Coronary artery (tissue), 2 donors: ENCODE measurements around the gene IRF6.

Source experiments
- DNase-seq: peaks from one replicate; pipeline ENCODE4 v3.0.0-alpha.2; 2017; ENCODE audit warnings: low spot score
- H3K27ac ChIP-seq, 2 donors: fragments of 200-600 bp; sonication (generic); one replicate each; pipeline ENCODE4 v1.5.1; 2016 to 2019
- H3K4me3 ChIP-seq: fragments of 200-600 bp; sonication (generic); 2 replicates; pipeline ENCODE4 v1.5.1; 2016; ENCODE audit warnings: mild to moderate bottlenecking, moderate library complexity
- TF ChIP-seq, protein P1 (sequence below): fragments of 200-600 bp; sonication (generic); IDR thresholded peaks from one replicate; pipeline ENCODE4 v1.5.1; 2019; ENCODE audit warnings: antibody characterized with exemption

The IRF6 gene

GRCh38 chr1:209743145-209743482 lies 62.8 kb downstream of the IRF6 start:
- Histone ChIP-seq H3K27ac (peak overlapping the region in 1 of 2 donors; percentile 66), H3K4me3 (no peak overlapping the region)
- TF ChIP-seq, protein P1, sequence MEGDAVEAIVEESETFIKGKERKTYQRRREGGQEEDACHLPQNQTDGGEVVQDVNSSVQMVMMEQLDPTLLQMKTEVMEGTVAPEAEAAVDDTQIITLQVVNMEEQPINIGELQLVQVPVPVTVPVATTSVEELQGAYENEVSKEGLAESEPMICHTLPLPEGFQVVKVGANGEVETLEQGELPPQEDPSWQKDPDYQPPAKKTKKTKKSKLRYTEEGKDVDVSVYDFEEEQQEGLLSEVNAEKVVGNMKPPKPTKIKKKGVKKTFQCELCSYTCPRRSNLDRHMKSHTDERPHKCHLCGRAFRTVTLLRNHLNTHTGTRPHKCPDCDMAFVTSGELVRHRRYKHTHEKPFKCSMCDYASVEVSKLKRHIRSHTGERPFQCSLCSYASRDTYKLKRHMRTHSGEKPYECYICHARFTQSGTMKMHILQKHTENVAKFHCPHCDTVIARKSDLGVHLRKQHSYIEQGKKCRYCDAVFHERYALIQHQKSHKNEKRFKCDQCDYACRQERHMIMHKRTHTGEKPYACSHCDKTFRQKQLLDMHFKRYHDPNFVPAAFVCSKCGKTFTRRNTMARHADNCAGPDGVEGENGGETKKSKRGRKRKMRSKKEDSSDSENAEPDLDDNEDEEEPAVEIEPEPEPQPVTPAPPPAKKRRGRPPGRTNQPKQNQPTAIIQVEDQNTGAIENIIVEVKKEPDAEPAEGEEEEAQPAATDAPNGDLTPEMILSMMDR = no peak
- peak; percentile 78 for DNase-seq

DNA sequence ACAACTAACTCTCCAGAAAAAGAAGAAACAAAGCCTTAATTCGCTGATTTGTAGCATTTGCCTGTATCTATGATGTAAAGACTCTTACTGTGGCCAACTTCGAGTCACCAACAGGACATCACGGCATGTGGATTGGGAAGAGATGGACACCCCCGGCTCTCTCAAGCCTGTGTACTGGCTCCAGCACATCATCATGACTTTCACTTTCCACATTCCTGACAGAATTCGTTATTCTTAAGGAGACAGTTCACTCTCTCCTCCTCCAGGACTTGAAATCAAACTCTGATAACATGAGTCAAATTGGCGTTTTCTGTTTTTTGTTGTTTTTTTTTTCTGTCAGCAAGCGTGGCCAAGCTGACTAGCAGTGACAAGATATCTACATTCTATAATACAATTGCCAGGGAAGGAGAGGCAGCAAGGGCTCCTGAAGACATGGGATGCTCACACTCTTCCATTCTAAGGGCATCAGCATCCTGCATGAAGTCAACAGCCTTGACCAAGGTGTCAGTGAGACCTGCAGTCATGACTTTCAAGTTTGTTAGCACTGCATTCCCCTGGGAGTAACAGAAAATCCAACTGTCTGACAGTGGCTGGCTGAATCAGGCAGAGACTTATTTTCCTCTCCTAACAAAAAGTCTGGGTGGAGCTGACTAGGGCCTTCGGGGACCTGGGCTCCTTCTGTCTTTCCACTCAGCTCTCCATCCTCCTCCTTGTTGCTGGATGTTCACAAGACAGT lies 63.4 kb downstream of the IRF6 start:
- Histone ChIP-seq H3K27ac (peak overlapping the region in 1 of 2 donors; percentile 66), H3K4me3 (peak overlapping the region; percentile 54)
- TF ChIP-seq, protein P1 = no peak
- DNase-seq = no peak

GRCh38 chr1:209741889-209742288 lies 64.1 kb downstream of the IRF6 start:
- no peak for DNase-seq
- TF ChIP-seq, protein P1 = no peak
- H3K27ac ChIP-seq = peak overlapping the region in 1 of 2 donors; percentile 66
- peak overlapping the region; percentile 54 for H3K4me3 ChIP-seq

DNA sequence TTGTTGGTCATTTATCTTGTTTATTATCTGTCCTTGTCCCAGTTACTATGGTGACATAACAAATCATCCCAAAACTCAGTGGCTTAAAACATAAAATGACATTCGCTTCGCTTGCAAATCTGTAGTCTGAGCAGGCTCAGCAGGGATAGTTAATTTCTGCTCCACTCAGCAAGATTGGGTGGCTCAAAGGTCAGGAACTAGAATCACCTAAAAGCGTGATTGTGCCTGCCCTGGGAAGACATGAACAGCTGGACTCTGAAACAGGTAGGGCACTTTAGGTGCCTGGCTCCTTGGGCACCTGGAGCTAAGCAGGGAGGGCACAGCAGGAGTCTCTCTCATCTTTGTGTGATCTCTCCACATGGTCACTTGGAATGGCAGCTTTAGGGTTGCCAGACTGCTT lies 64.7 kb downstream of the IRF6 start:
- no peak overlapping the region for H3K27ac ChIP-seq
- DNase-seq = no peak
- no peak overlapping the region for H3K4me3 ChIP-seq
- TF ChIP-seq, protein P1 = no peak

GRCh38 chr1:209738270-209738669 lies 67.7 kb downstream of the IRF6 start:
- TF ChIP-seq, protein P1 = no peak
- DNase-seq = no peak
- Histone ChIP-seq H3K27ac (no peak overlapping the region), H3K4me3 (no peak overlapping the region)

DNA sequence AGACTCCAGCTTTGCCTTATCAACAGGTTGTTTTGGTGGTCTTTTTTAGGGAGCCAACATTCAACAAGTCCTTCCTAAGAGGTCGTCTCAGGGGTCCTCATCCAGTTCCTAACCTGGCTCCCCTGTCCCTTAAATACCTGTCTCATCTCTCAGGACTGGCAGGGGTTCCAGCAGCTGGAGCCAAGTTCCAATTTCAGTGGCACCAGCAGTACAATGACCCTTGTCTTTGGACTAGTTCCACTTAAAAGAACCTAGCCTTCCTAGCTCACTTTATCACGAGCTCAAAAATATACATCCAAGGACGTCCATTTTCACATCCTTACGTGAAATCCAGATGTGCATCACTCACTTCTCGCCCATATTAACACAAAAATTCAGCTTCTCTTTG lies 68.8 kb downstream of the IRF6 start:
- H3K27ac ChIP-seq = no peak overlapping the region
- TF ChIP-seq, protein P1 = no peak
- DNase-seq = no peak
- no peak overlapping the region for H3K4me3 ChIP-seq

- no peak for DNase-seq
- Histone ChIP-seq H3K27ac (no peak overlapping the region), H3K4me3 (no peak overlapping the region)
- TF ChIP-seq, protein P1 = no peak
Observed at GRCh38 chr1:209736490-209737117, 69.3 kb downstream of the IRF6 start.
